Erythroblast (primary cell): Measurements from ENCODE around the gene NOB1.

Experiments used
- GATA1 ChIP-seq: IDR thresholded peaks from 2 replicates; pipeline ENCODE4 v1.6.1; 2011; ENCODE audit warnings: low read depth, mild to moderate bottlenecking, control low read depth, low read length, moderate library complexity
- POLR2A ChIP-seq: IDR thresholded peaks from 2 replicates; pipeline ENCODE4 v1.6.1; 2011; ENCODE audit warnings: mild to moderate bottlenecking, low read length

DNA sequence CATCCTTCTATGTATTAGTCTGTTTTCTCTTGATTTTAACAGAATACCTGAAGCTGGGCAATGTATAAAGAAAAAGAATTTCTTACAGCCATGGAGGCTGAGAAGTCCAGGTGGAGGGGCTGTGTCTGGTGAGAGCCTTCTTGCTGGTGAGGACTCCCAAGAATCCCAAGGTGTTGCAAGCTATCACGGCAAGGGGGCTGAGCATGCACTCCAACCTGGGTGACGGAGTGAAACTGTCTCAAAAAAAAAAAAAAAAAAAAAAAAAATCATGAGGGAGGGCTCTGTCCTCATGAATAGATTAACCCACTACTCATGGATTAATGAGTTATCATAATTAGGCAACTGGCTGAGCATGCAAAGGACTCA lies 47.8 kb downstream of the NOB1 start:
- TF ChIP-seq POLR2A (no peak), GATA1 (no peak)
